Measurements from ENCODE around the gene SLF1. TPM values are rescaled to one million over a fixed set of nuclear protein-coding genes. Genes with fewer than 3 reads are reported as not detected.

The SLF1 gene
- total and polyA plus RNA-seq, 9 of the 15 experiments (the other 6 are each of a cell fraction or from before 2014, with no cell fraction given): 9.8 to 31.1 (median 16.3) TPM

GRCh38 chr5:94618493-94619328, at the start of gene SLF1, which contains the start of gene KIAA0825 (continued):
- peak; percentile 63 for TF ChIP-seq CREM (IDR thresholded peaks at IDR 0.05; ENCODE audit: low read depth)
- TF ChIP-seq ZNF274 (IDR thresholded peaks at IDR 0.05; ENCODE audit: borderline replicate concordance, low read depth, low read length): no peak
- TF ChIP-seq CHD7 (IDR thresholded peaks at IDR 0.05; ENCODE audit: low read depth, low read length): no peak
- no peak for TF ChIP-seq SMARCE1 (IDR thresholded peaks at IDR 0.05)
- no peak for TF ChIP-seq MED1 (CRISPR knock-in tag; IDR thresholded peaks at IDR 0.05; ENCODE audit: borderline replicate concordance)
- TF ChIP-seq HMBOX1 (IDR thresholded peaks at IDR 0.05): no peak; the same call in 1 of the 2 replicates
- no peak for TF ChIP-seq TOE1 (IDR thresholded peaks at IDR 0.05; ENCODE audit: borderline replicate concordance)
- TF ChIP-seq TOE1 (CRISPR knock-in tag; IDR thresholded peaks at IDR 0.05; ENCODE audit: borderline replicate concordance, low read depth): no peak
- no peak for TF ChIP-seq FOXJ3 (CRISPR knock-in tag; IDR thresholded peaks at IDR 0.05)
- TF ChIP-seq CCNT2 (IDR thresholded peaks at IDR 0.05; ENCODE audit: borderline replicate concordance, extremely low read depth, insufficient read length, low read depth, low read length): peak; percentile 12
- no peak for TF ChIP-seq RFX7 (CRISPR knock-in tag; IDR thresholded peaks at IDR 0.05)
- no peak for TF ChIP-seq KAT7 (CRISPR knock-in tag; IDR thresholded peaks at IDR 0.05; ENCODE audit: borderline replicate concordance)
- TF ChIP-seq SAFB (IDR thresholded peaks at IDR 0.05; ENCODE audit: borderline replicate concordance, low read depth, low read length): no peak

Measured in K562 (cell line).